ENCODE results near the gene NFYC. TPM values are rescaled to one million over a fixed set of nuclear protein-coding genes. Genes with fewer than 3 reads are reported as not detected.
A peak's percentile ranks its signal among the peaks of the same experiment; 100 is the strongest.

The NFYC gene
- total and polyA plus RNA-seq, 4 experiments from 2014 or later = 47.7 to 73.6 (median 68.8) TPM

GRCh38 chr1:40658751-40659648, 32.5 kb upstream of the NFYC start:
- Mint-ChIP-seq H3K4me3 (no peak overlapping the region), H3K36me3 (no peaks in the 10 kb centered on the region), H3K27ac (no peak overlapping the region), H3K27me3 (peaks cover 0 to 3% of the 10 kb centered on the region in 2 donors), H3K9me3 (no peaks in the 10 kb centered on the region), H3K4me1 (peaks cover 0 to 19% (median 6%) of the 10 kb centered on the region in 4 donors)
- H3K36me3 ChIP-seq (ENCODE audit: insufficient read depth, low read length) = no peaks in the 10 kb centered on the region
- no peak overlapping the region for H3K27ac ChIP-seq (ENCODE audit: low read depth, low read length)
- POLR2A ChIA-PET (ENCODE audit: partially characterized antibody) = no interaction called here
- intact Hi-C loops (cut with micrococcal nuclease) = no loop called here
- no peaks in the 10 kb centered on the region for H3K9me3 ChIP-seq (ENCODE audit: control insufficient read depth in 1 of 2, low read length in 2 of 2)
- CTCF ChIA-PET (ENCODE audit: partially characterized antibody) = interaction anchor here (1.6 kb wide), 1 partner anchor 10 kb away, joined by 7 read pairs; no protein-coding TSS in a partner anchor
- H3K4me3 ChIP-seq (ENCODE audit: low read length in 2 of 2) = no peak overlapping the region
- no peaks in the 10 kb centered on the region for H3K4me1 ChIP-seq (ENCODE audit: insufficient read depth, low read length)
- no peaks in the 10 kb centered on the region for H3K27me3 ChIP-seq (ENCODE audit: insufficient read depth, low read length)
- DNase-seq = no peak

GRCh38 chr1:40659649-40659947, 31.9 kb upstream of the NFYC start:
- Histone ChIP-seq H3K4me1 (ENCODE audit: insufficient read depth, low read length) (peaks cover under 1% of the 10 kb centered on the region), H3K27ac (ENCODE audit: low read depth, low read length) (no peak overlapping the region), H3K4me3 (ENCODE audit: low read length in 2 of 2) (no peak overlapping the region), H3K9me3 (ENCODE audit: control insufficient read depth in 1 of 2, low read length in 2 of 2) (no peaks in the 10 kb centered on the region), H3K27me3 (ENCODE audit: insufficient read depth, low read length) (no peaks in the 10 kb centered on the region), H3K36me3 (ENCODE audit: insufficient read depth, low read length) (no peaks in the 10 kb centered on the region)
- intact Hi-C loops (cut with micrococcal nuclease) = no loop called here
- Mint-ChIP-seq H3K27ac (no peak overlapping the region), H3K4me1 (peaks cover 0 to 20% (median 5%) of the 10 kb centered on the region in 4 donors), H3K27me3 (peaks cover 0 to 2% of the 10 kb centered on the region in 2 donors), H3K9me3 (no peaks in the 10 kb centered on the region), H3K4me3 (no peak overlapping the region), H3K36me3 (no peaks in the 10 kb centered on the region)
- DNase-seq = no peak
- CTCF ChIA-PET (ENCODE audit: partially characterized antibody) = interaction anchor here (1.6 kb wide), 1 partner anchor 10 kb away, joined by 7 read pairs; no protein-coding TSS in a partner anchor
- POLR2A ChIA-PET (ENCODE audit: partially characterized antibody) = no interaction called here

- Histone ChIP-seq H3K9me3 (ENCODE audit: control insufficient read depth in 1 of 2, low read length in 2 of 2) (no peaks in the 10 kb centered on the region), H3K27me3 (ENCODE audit: insufficient read depth, low read length) (no peaks in the 10 kb centered on the region), H3K4me3 (ENCODE audit: low read length in 2 of 2) (no peak overlapping the region), H3K27ac (ENCODE audit: low read depth, low read length) (no peak overlapping the region), H3K4me1 (ENCODE audit: insufficient read depth, low read length) (peaks cover 13% of the 10 kb centered on the region), H3K36me3 (ENCODE audit: insufficient read depth, low read length) (no peaks in the 10 kb centered on the region)
- H3K36me3 Mint-ChIP-seq = no peaks in the 10 kb centered on the region
- DNase-seq = no peak
- H3K4me3 Mint-ChIP-seq = no peak overlapping the region
- H3K27me3 Mint-ChIP-seq = no peaks in the 10 kb centered on the region
- H3K27ac Mint-ChIP-seq = no peak overlapping the region
- POLR2A ChIA-PET (ENCODE audit: partially characterized antibody) = no interaction called here
- H3K4me1 Mint-ChIP-seq = peaks cover 2 to 27% (median 10%) of the 10 kb centered on the region in 4 donors
- no peaks in the 10 kb centered on the region for H3K9me3 Mint-ChIP-seq
- CTCF ChIA-PET (ENCODE audit: partially characterized antibody) = interaction anchor here (0.7 to 1.1 kb wide), 3 partner anchors 12 to 577 kb away, joined by 3 read pairs; no protein-coding TSS in a partner anchor
- intact Hi-C loops (cut with micrococcal nuclease) = no loop called here
These were observed 29.8 kb upstream of the NFYC start for GRCh38 chr1:40661678-40662077.

- no peaks in the 10 kb centered on the region for H3K9me3 ChIP-seq (ENCODE audit: control insufficient read depth in 1 of 2, low read length in 2 of 2)
- Mint-ChIP-seq H3K4me1 (peaks cover 2 to 29% (median 10%) of the 10 kb centered on the region in 4 donors), H3K27ac (peak overlapping the region in 2 of 7 donors; percentile 7 to 63), H3K27me3 (no peaks in the 10 kb centered on the region), H3K4me3 (no peak overlapping the region), H3K9me3 (no peaks in the 10 kb centered on the region), H3K36me3 (no peaks in the 10 kb centered on the region)
- no peaks in the 10 kb centered on the region for H3K36me3 ChIP-seq (ENCODE audit: insufficient read depth, low read length)
- DNase-seq = no peak
- peaks cover 13% of the 10 kb centered on the region for H3K4me1 ChIP-seq (ENCODE audit: insufficient read depth, low read length)
- no peak overlapping the region for H3K4me3 ChIP-seq (ENCODE audit: low read length in 2 of 2)
- H3K27me3 ChIP-seq (ENCODE audit: insufficient read depth, low read length) = no peaks in the 10 kb centered on the region
- no peak overlapping the region for H3K27ac ChIP-seq (ENCODE audit: low read depth, low read length)
- ChIA-PET CTCF (ENCODE audit: partially characterized antibody) (interaction anchor here (0.7 to 2.6 kb wide), 4 partner anchors 13 to 578 kb away, joined by 3 to 7 read pairs (median 3); no protein-coding TSS in a partner anchor), POLR2A (ENCODE audit: partially characterized antibody) (no interaction called here)
- intact Hi-C loops (cut with micrococcal nuclease) = no loop called here
These were observed 29.4 kb upstream of the NFYC start for GRCh38 chr1:40662151-40662550.

- Histone ChIP-seq H3K4me3 (ENCODE audit: low read length in 2 of 2) (no peak overlapping the region), H3K27me3 (ENCODE audit: insufficient read depth, low read length) (no peaks in the 10 kb centered on the region), H3K4me1 (ENCODE audit: insufficient read depth, low read length) (peaks cover 13% of the 10 kb centered on the region), H3K9me3 (ENCODE audit: control insufficient read depth in 1 of 2, low read length in 2 of 2) (no peaks in the 10 kb centered on the region), H3K27ac (ENCODE audit: low read depth, low read length) (no peak overlapping the region), H3K36me3 (ENCODE audit: insufficient read depth, low read length) (no peaks in the 10 kb centered on the region)
- ChIA-PET CTCF (ENCODE audit: partially characterized antibody) (interaction anchor here (2.6 kb wide), 1 partner anchor 112 kb away, joined by 7 read pairs; no protein-coding TSS in a partner anchor), POLR2A (ENCODE audit: partially characterized antibody) (interaction anchor here (3.6 kb wide), 1 partner anchor 29 kb away, joined by 28 read pairs; the partner anchor contains the start of gene NFYC)
- Mint-ChIP-seq H3K27ac (peak overlapping the region in 6 of 7 donors; percentile 9 to 78 (median 54)), H3K4me3 (peak overlapping the region in 2 of 8 donors; percentile 23 to 74), H3K27me3 (no peaks in the 10 kb centered on the region), H3K4me1 (peaks cover 4 to 35% (median 11%) of the 10 kb centered on the region in 4 donors), H3K36me3 (no peaks in the 10 kb centered on the region), H3K9me3 (no peaks in the 10 kb centered on the region)
- intact Hi-C loops (cut with micrococcal nuclease) = no loop called here
- no peak for DNase-seq
These were observed 28.6 kb upstream of the NFYC start for GRCh38 chr1:40662864-40663263.

GRCh38 chr1:40663324-40664166, 28.0 kb upstream of the NFYC start:
- H3K27ac ChIP-seq (ENCODE audit: low read depth, low read length) = no peak overlapping the region
- peaks cover 14% of the 10 kb centered on the region for H3K4me1 ChIP-seq (ENCODE audit: insufficient read depth, low read length)
- H3K27me3 ChIP-seq (ENCODE audit: insufficient read depth, low read length) = no peaks in the 10 kb centered on the region
- ChIA-PET CTCF (ENCODE audit: partially characterized antibody) (interaction anchor here (0.5 to 2.6 kb wide), 2 partner anchors 111 to 494 kb away, joined by 3 to 7 read pairs; no protein-coding TSS in a partner anchor), POLR2A (ENCODE audit: partially characterized antibody) (interaction anchor here (3.6 kb wide), 1 partner anchor 28 kb away, joined by 28 read pairs; the partner anchor contains the start of gene NFYC)
- intact Hi-C loops (cut with micrococcal nuclease) = no loop called here
- H3K4me3 ChIP-seq (ENCODE audit: low read length in 2 of 2) = no peak overlapping the region
- no peaks in the 10 kb centered on the region for H3K36me3 Mint-ChIP-seq
- peak overlapping the region in 6 of 7 donors; percentile 6 to 78 (median 62) for H3K27ac Mint-ChIP-seq
- no peaks in the 10 kb centered on the region for H3K36me3 ChIP-seq (ENCODE audit: insufficient read depth, low read length)
- no peak for DNase-seq
- H3K27me3 Mint-ChIP-seq = no peaks in the 10 kb centered on the region
- H3K9me3 Mint-ChIP-seq = no peaks in the 10 kb centered on the region
- no peaks in the 10 kb centered on the region for H3K9me3 ChIP-seq (ENCODE audit: control insufficient read depth in 1 of 2, low read length in 2 of 2)
- peak overlapping the region in 5 of 8 donors; percentile 36 to 74 (median 62) for H3K4me3 Mint-ChIP-seq
- H3K4me1 Mint-ChIP-seq = peaks cover 4 to 35% (median 12%) of the 10 kb centered on the region in 4 donors
